DMS 273 (cell line): Measurements from ENCODE around the gene ATP13A1.

Experiments used
- DNase-seq: peaks from one replicate; lab custom pipeline; 2025; ENCODE audit not compliant: unreplicated experiment; lab: John Stamatoyannopoulos, UW

The ATP13A1 gene

DNA sequence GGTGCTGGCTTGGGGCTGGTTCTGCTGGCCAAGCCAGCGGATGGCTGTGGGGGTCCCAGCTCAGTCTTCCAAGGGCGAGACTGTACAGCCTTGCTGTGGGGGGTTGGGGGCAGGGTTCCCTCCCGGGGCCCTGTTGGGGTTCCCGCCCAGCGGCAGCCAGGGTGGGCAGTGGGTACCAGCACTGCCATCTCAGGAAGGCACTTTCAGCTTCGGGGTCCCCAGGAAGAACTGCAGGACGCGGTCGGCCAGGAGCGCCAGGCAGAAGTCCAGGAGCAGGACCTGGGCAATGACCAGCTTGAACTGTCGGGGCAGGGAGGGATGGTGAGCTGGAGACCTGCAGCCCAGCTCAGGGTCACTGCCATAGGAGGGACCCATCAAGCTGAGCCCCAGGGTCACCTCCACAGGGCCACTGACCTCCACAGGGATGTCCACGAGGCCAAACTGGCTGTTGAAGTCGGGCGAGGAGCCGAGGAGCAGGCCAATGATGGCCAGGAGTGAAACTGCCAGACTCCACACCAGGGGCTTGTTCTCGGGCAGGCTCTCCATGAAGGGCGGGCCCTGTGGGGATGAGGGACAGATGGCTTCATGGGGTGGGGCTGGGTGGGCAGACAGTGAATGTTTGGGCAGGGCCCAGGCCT lies 18.1 kb downstream of the ATP13A1 start:
- DNase-seq: no peak

DNA sequence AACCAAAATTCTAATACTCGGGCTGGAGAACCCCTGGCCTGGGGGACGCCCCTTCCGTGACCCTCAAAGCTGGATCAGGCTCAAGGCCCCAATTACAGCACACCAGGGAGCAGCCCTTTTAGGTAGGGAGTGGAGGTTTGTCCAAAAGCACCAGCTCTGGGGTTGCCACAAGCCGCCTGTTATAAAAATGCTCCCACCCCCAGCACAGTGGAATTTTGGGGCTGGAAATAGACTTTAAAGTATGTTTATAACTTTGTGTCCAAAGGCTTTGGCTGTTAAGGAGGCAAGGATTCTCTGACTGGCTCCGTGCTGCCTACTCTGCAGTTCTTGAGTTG lies 19.5 kb downstream of the ATP13A1 start:
- no peak for DNase-seq

DNA sequence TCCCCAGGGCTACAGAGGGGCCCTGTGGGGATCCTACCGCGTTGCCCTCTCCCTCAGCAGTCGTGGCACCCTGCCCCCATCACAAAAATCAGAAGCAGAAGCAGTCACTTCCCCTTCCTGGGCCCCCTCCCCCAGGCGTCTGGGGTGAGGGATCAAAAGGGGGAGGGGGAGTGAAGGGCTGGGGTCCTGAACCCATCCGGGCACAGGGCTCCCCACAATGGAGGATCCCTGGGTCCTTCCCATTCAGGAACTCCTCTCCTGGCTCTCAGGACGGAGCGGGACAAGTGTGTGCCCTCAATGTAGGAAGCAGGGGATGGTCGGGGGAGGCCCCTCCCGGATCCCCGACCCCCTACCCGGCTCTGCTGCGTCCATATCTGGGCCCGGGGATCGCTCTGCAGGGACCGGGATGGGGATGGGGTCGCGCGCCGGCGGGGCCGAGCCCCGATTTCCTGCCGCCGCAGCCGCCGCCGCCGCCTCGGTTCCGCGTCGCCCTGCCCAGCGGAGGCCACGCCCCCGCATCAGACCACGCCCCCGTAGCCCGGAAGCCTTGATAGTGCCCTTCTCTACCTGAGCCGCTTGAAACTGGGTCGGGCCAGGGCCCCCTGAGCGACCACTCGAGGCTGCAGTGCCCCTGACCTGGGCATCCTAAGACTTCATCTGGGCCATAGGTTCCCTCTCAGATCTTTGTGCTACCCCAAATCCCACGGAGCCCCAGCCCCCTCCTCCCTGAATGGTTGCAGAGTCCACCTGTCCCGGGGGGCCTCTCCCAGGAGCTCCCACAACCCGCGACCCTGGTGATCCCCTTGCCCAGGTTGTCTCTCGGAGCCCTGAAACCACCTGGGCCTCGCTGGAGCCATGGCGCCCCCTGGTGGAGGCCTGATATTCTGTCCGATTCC lies 20.1 kb downstream of the ATP13A1 start, which contains the start of gene GMIP:
Gene GMIP (minus strand): TSS at position 500 of the 896 bp plus-strand sequence. CDS start 128 bp downstream, at position 372.
- DNase-seq: peak; percentile 86

DNA sequence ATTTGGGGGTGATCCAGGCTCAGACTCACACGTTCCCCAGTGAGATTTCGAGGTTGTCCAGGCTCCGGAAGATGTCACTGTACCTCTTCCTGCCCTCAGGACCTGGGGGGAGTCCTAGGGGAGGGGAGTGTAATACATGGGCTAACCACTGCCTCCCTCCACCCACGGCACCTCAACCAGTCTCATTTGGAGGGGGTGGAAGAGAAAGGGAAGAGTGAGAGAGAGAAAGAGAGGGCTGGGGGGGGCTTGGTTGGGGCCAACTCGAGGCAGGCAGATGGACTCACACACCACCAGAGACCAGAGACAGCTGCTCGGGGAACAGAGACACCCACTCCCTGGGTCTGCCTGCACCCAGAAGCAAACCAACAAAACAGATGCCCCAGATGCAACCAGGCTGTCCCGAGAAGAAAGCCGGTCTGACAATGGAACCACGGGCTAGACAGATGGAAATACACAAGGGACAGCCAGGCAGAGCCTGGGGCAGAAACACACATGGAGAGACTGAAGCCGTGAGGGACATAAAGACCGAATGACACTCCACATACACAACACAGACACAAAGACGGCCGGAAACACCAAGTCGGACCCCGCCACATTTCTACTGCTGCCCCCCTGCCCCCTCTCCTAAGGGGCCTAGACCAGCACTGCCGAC lies 20.8 kb downstream of the ATP13A1 start:
- DNase-seq: peak; percentile 82

DNA sequence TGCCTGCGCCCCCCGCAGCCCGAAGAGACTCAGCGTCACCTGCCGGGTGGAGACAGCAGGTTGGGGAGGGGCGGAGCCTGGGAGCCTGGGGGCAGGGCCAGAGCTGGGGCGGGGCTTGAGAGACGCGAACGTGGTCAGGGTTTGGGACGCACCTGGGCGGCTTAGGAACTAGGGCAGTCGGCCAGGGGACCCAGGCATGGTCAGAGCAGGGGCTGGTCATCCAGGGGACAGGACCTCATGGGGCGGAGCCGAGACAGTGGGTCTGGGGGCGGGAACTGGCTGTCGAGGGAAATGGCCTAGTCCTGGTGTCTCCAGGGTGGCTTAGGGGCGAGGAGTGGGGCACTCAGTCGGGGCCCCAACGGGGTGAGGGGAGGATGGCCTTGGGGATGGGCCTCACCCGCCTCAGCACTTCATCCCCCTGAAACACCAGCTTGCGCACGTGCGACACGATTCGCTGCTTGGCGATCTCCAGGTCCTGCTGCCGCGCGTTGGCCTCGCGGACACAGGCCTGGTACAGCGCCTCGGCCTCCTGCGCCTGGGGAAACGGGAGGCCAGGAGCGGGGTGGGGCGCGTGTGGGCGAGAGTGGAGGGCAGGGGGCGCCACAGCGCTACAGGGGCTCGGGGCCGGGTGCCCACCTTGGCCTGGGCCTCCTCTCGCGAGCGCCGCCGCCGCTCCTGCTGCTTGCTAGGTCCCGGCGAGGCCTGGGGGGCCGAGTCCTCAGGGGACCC lies 25.8 kb downstream of the ATP13A1 start:
- DNase-seq: no peak

DNA sequence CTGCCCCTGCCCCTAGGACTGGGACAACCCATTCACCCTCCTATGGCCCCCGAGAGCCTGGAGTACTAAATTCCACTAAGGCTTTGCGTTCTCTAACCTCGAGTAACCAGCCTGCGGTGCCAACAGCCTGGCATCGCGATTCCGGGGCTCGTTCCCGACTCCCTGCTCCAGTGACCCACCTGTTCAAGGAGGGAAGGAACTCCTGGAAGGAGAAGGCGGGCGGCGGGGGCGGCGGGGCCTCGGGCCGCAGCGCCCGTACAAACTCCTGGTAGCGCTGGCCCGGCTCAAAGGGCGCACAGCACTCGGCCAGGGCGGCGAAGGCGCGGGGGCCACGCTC lies 26.3 kb downstream of the ATP13A1 start:
- DNase-seq: no peak

DNA sequence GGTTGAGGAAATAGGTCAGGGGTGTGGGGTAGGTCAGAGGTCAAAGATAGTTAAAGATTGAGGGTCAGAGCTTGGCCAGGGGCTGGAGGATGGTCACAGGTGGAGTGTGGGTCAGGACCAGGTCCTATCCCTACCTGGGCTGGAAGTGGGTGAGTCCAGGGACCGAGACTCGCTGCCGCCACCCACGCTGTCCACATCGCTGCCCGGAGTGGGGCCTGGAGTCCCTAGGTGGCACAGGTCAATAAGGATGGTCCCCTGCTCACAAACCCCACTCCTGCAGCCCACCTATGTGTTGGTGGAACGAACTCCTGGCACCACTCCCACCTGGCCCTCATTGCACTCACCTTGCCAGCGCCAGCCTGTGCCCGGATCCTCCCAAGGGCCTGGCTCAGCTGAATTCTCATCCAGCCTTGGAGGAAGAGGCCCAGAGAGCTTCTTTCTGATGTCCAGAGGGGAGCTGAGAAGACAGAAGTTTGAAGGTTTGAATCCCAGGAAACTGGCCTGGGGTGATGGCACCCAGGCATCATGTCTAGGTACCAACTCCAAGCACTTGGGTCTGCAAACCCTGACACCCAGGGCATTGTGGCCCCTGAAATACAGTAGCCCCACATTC lies 26.8 kb downstream of the ATP13A1 start:
- DNase-seq: no peak

DNA sequence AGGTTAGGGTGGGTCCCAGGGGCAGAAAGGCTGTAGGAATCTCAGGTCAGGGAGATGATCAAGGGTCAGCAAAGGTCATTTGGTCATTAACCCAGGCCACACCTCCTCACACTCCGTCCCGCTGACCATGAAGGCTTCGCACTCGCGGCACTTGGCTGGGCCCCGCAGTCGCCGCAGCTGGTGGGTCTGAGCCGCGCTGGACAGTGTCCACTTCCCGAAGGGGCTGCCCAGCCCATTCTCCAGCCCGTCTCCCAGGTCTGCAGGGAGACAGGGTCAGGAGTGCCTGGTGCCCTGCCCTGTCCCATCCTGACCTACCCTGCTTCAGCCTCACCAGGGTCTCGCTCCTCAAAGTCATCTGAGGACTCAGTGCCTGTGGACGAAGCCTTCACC lies 28.2 kb downstream of the ATP13A1 start:
- DNase-seq: no peak

DNA sequence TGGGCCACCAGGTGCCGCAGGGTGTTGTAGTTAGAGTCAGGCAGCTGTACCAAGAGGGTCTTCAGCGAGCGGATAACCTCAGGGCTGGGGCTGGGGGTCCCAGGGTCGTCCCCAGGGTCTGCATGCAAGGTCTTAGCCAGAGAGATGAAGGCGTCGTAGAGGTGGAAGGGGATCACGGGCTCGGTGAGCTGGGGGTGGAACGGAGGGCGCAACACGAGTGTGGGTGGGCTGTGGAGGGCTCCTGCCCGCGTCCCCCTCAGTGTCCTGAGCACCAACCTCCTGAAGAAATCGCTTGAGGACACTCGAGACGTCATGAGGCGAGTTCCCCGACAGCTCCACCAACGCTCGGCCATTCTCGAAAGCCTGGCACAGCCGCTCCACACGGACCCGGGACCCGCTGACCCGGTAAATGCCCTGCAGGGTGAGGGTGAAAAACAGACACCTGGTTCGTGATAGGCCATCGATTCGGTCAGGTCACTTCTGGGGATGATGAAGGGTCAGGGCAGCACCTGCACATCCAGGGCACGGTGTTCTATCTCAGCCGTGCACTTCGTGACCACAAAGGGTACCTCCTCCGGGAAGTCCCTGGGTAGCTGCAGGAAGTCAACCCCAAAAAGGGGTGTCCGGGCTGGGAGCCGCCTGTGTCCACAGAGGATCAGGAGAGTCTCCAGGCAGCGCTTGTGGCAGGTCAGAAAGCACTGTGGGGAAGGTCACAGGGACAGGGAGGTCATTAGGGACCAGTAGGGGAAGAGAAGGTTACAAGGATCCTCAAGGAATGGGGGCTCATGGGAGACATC lies 28.8 kb downstream of the ATP13A1 start:
- DNase-seq: no peak

DNA sequence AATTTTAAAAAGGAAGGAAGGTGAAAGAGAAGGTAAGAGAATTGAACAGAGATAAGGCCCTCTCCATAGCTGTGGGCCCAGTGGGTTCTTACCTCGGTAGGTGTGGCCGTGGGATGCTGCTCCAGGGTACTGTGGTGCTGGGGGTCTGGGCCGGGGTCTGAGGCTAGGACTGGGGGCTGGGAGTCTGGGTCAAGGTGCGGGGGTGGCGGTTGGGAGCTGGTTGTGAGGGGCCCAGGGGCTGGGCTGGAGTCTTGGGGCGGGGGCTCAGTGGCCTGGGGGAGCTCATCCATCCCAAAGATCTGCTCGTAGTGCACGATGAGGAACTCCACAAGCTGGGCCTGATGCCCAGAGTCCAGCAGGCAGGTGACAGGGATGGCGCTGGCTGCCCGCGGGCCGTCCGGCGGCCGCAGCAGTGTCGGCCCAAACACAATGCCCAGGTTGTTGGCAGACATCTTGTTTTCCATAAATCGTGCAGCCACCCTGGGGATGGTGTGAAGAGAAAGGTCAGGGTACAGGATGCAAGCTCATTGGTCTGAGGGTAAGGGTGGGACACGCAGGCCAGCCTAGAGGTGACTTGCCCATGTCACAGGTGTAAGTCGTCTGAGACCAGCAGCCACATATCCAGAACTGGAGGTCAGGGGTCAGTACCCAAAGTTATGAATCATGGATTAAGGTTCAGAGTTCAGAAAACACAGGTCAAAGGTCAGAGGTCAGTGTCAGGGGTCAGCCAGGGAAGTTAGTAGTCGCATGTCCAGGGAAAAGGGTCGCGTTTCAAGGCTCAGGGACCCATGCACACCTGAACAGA lies 29.6 kb downstream of the ATP13A1 start:
- no peak for DNase-seq

DNA sequence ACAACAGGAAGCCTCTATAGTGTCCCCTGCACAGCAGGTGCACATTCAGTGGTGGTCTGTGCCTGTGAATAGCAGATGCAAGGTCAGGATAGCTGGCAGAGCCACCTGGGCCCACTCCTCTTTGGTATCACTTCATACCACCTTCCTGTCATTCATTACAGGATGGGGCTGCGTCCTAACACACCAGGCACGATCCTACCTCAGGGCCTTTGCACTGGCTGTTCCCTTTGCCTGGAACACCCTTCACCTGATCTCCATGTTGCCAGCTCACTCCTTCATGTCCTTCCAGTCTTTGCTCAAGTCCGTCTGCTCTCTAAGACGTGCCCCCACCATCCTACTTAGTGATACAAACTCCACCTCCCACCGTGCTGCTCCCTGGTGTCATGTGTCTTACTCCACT lies 30.8 kb downstream of the ATP13A1 start:
- no peak for DNase-seq

DNA sequence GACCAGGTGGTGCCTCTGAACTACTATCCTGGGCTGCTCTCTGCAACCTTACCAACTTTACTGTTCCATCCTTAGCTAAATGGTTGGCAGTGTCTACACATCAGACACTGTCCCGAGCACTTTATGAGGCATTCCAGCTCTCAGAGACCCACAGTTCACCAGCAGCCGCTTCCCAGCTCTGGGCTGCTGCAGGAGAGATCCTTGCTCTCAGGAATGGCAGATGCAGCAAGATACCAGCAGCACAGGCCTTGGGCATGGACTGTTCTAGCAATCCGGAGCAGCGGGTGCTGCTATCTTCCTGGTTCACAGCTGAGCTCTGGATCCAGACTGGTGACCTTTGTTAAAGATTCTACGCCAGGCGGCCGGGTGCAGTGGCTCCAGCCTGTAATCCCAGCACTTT lies 32.1 kb downstream of the ATP13A1 start:
- DNase-seq: no peak

DNA sequence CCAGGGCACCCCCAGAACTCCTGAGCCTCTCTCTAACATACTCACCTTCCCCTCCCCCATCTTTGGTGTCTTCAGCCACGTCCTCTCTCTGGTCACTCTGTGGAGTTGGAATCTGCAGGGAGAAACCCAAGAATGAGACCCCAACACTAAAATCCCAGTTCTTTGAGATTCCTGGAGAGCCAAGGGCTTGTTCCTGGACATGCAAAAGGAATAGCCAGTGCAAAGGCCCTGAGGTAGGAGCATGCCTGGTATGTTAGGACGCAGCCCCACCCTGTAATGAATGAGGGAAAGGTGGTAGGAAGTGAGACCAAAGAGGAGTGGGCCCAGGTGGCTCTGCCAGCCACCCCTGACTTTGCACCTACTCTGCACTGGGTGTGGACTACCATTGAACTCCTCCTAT lies 33.0 kb downstream of the ATP13A1 start:
- no peak for DNase-seq

DNA sequence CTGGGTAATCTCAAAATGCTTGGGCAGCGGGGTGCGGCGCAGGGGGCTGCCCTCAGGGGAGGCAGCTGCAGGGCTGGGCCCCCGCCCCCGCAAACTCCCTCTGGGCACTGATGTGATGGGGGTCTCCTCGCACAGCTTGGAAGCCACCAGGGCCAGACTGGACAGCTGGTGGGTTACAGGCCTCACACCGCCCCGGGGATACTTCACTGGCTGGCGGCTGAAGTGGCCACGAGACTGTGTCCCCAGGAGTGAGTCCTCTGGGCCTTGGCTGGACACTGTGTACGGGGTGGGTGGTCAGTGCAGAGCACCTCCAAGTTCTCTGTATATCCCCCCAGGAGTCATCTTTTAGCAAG lies 33.4 kb downstream of the ATP13A1 start:
- DNase-seq: no peak

DNA sequence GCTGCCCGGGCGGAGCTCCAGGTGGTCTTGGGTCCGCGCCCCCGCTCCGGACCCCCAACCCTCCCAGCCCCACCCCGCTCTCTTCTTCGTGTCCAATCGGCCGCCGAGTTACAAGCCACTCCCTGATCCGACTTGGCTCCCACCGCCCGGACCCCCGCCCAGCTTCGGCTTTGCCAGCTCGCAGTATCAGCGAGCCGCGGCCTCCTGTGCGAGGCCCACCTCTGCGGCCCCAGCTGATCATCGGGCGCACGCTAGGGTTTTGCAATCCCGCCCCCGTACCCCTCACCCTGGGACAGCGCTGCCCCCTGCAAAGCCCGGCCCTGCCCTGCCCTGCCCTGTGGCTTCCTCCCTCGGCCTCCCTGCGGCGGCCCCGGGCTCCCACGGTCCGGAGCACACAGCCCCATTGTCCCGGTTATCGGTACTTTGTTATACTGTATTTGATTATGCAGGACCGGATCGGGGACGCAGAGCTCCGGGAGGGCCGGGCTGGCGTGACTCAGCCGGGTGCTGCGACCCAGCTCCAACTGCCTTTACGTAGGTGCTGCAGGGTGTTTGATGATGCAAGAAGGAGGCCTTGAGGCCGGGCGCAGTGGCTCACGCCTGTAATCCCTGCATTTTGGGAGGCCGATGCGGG lies 34.9 kb downstream of the ATP13A1 start:
- DNase-seq: peak; percentile 56

DNA sequence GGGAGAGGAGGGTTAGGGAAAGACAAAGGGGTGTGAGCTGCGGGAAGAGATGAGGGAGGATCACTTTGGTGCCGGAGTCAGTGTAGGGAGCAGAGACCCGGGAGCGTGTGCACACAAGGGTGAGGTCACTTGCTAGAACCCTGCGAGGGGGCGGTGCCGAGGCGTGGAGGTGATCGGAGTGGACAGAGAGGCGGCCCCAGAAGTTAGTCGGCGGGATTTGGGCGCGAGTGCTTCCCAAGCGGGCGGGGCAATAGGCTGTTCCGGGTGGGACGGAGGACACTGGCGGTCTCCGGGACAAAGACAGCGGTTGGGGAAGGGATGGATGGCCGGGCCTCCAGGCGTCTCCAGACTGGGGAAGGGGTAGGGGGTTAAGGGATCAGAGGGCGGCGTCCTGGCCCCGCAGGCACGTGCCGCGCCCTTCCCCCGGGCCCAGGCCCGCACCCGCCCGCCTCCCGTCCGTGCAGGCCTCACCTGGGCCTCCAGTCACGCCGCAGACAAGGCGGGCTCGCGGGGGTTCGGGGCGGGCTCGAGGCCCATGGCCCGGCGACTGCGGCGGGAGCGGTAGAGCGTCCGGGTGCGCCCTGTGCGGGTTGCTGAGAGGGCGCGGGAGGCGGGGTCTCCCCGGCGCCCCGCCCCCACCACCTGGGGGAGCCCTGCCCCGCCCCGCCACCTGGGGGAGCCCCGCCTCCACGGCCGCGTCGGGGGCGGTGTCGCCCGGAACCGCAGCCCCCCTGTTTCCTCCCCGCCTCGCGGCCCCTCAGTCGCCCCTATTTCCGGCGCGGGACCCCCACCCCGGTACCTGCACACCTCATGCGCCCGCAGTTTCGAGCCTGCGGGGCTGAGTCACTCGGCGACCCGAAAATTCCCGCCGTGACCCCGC lies 35.6 kb downstream of the ATP13A1 start, which contains the start of gene LPAR2:
Gene LPAR2 (minus strand): TSS at position 600 of the 880 bp plus-strand sequence. CDS start 945 bp downstream, outside the sequence.
- DNase-seq: peak; percentile 76

DNA sequence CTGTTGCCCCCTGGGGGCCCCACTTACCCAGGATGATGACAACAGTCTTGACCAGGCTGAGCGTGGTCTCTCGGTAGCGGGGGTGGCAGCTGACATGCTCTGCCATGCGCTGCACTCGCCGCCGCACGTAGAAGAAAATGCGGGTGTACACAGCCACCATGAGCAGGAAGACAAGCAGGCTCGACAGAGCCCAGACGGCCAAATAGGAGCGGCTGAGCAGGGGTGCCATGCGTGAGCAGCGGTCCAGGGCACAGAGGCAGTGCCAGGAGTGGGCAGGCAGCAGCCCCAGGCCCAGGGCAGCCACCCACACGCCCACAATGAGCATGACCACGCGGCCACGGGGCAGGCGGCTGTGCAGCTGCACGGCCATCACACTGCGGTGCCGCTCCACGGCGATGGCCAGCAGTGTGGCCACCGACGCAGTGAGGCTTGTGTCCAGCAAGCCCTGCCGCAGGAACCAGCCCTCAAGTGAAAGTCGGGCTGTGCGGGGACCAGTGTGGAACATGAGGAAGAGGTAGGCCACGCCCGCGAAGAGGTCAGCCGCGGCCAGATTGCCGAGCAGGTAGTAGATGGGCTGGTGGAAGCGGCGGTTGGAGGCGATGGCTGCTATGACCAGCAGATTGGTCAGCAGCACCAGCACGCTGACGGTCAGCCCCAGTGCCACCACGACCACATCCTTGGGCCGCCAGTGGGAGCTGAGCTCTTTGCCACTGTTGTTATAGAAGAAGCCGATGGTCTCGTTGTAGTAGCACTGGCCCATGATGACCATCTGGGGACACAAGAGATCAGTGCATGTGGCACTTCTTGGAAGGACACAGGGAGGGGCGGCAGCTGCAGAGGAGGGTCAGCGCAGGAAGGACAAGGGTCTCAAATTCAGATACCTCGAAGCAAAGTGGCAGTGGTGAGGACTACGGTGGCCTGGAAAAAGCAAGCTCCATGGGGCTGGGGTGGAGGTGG lies 36.7 kb downstream of the ATP13A1 start:
- no peak for DNase-seq
